HEK293 (cell line): ENCODE results near the gene ITGB8.

Source experiments
- CTCF ChIA-PET: fragments of 350-600 bp; formaldehyde crosslinking; extraction: SDS; loops from one replicate; lab custom pipeline; 2021; ENCODE audit warnings: antibody characterized with exemption; lab: Yijun Ruan, JAX
- POLR2A ChIA-PET: fragments of 300-600 bp; formaldehyde crosslinking; extraction: SDS; loops from one replicate; lab custom pipeline; 2020; ENCODE audit warnings: antibody characterized with exemption, inconsistent platforms; lab: Yijun Ruan, JAX
- H3K27ac ChIP-seq: fragments of 200-500 bp; sonication (Bioruptor generic); 2 replicates; pipeline ENCODE4 v1.5.1; 2014; ENCODE audit warnings: low read depth, low read length, control low read depth, inconsistent platforms; ENCODE audit errors: extremely low read depth
- H3K36me3 ChIP-seq, 2 experiments: fragments of 200-500 bp in 1 of 2; sonication (Bioruptor generic) in 1 of 2; 1 replicate in 1 of 2; 2 replicates in 1 of 2; pipeline ENCODE4 v1.5.1; 2014 to 2017; ENCODE audit warnings: inconsistent platforms in 2 of 2, low read length in 2 of 2; ENCODE audit not compliant: control insufficient read depth in 2 of 2, insufficient read depth in 1 of 2
- H3K4me1 ChIP-seq: fragments of 200-500 bp; sonication (Bioruptor generic); 2 replicates; pipeline ENCODE4 v1.5.1; 2014; ENCODE audit warnings: mild to moderate bottlenecking, low read length, inconsistent platforms; ENCODE audit not compliant: control insufficient read depth, insufficient read depth
- H3K4me3 ChIP-seq: 2 replicates; pipeline ENCODE4 v1.5.1; 2011; ENCODE audit warnings: low read depth, mild to moderate bottlenecking, control low read depth, low read length, moderate library complexity
- H3K9me3 ChIP-seq: fragments of 200-500 bp; sonication (Bioruptor generic); 2 replicates; pipeline ENCODE4 v1.5.1; 2014; ENCODE audit warnings: low read depth, low read length, inconsistent platforms; ENCODE audit not compliant: control insufficient read depth, insufficient read depth
- HOXD13 ChIP-seq: sonication (generic); formaldehyde crosslinking; IDR thresholded peaks from 2 replicates; pipeline ENCODE4 v1.8.0; 2022; ENCODE audit warnings: missing genetic modification reagents, borderline replicate concordance
- MYNN ChIP-seq: fragments of 450-650 bp; formaldehyde crosslinking; IDR thresholded peaks from 2 replicates; pipeline ENCODE4 v1.5.1; 2016; ENCODE audit warnings: missing biosample characterization, missing genetic modification characterization, borderline replicate concordance
- PBX3 ChIP-seq: sonication (generic); formaldehyde crosslinking; IDR thresholded peaks from 2 replicates; pipeline ENCODE4 v1.8.1; 2022; ENCODE audit warnings: mild to moderate bottlenecking, moderate library complexity, missing genetic modification reagents
- TRIM28 ChIP-seq: IDR thresholded peaks from 2 replicates; pipeline ENCODE4 v1.6.1; 2011; ENCODE audit warnings: low read length, control low read depth, borderline replicate concordance
- ZBTB11 ChIP-seq: fragments of 450-650 bp; formaldehyde crosslinking; conservative IDR thresholded peaks from 2 replicates; pipeline ENCODE4 v1.5.1; 2016; ENCODE audit warnings: low read depth, missing biosample characterization, missing genetic modification characterization
- ZBTB20 ChIP-seq: fragments of 450-650 bp; formaldehyde crosslinking; IDR thresholded peaks from 2 replicates; pipeline ENCODE4 v1.5.1; 2016; ENCODE audit warnings: missing biosample characterization, missing genetic modification characterization
- ZBTB21 ChIP-seq: fragments of 450-650 bp; formaldehyde crosslinking; IDR thresholded peaks from 2 replicates; pipeline ENCODE4 v1.5.1; 2017; ENCODE audit warnings: missing biosample characterization, missing genetic modification characterization
- ZFHX2 ChIP-seq: fragments of 450-650 bp; formaldehyde crosslinking; conservative IDR thresholded peaks from 2 replicates; pipeline ENCODE4 v1.5.1; 2016; ENCODE audit warnings: missing biosample characterization, missing genetic modification characterization
- ZFP69B ChIP-seq: fragments of 450-650 bp; formaldehyde crosslinking; IDR thresholded peaks from 2 replicates; pipeline ENCODE4 v1.5.1; 2016; ENCODE audit warnings: missing biosample characterization, missing genetic modification characterization
- ZNF133 ChIP-seq: fragments of 450-650 bp; formaldehyde crosslinking; IDR thresholded peaks from 2 replicates; pipeline ENCODE4 v1.5.1; 2016; ENCODE audit warnings: missing biosample characterization, missing genetic modification characterization
- ZNF138 ChIP-seq: fragments of 450-650 bp; formaldehyde crosslinking; IDR thresholded peaks from 2 replicates; pipeline ENCODE4 v1.5.1; 2016; ENCODE audit warnings: missing biosample characterization, missing genetic modification characterization, borderline replicate concordance
- ZNF16 ChIP-seq: fragments of 450-650 bp; formaldehyde crosslinking; IDR thresholded peaks from 2 replicates; pipeline ENCODE4 v1.5.1; 2016; ENCODE audit warnings: low read depth, missing biosample characterization, missing genetic modification characterization
- ZNF174 ChIP-seq: fragments of 450-650 bp; formaldehyde crosslinking; IDR thresholded peaks from 2 replicates; pipeline ENCODE4 v1.5.0; 2017; ENCODE audit warnings: missing biosample characterization, mild to moderate bottlenecking, missing genetic modification characterization
- ZNF175 ChIP-seq: fragments of 450-650 bp; formaldehyde crosslinking; IDR thresholded peaks from 2 replicates; pipeline ENCODE4 v1.5.1; 2016; ENCODE audit warnings: missing biosample characterization, missing genetic modification characterization
- ZNF274 ChIP-seq, 2 experiments: fragments of 200-500 bp in 1 of 2; fragments of 450-650 bp in 1 of 2; sonication (Bioruptor generic) in 1 of 2; formaldehyde crosslinking in 1 of 2; IDR thresholded peaks; 2 replicates each; pipeline versions ENCODE4 v1.5.1 to v1.6.1; 2014 to 2016; ENCODE audit warnings: borderline replicate concordance in 1 of 2, inconsistent platforms in 1 of 2, low read length in 1 of 2, missing biosample characterization in 1 of 2, missing genetic modification characterization in 1 of 2
- ZNF335 ChIP-seq: fragments of 450-650 bp; formaldehyde crosslinking; conservative IDR thresholded peaks from 2 replicates; pipeline ENCODE4 v1.5.1; 2016; ENCODE audit warnings: missing biosample characterization, missing genetic modification characterization
- ZNF416 ChIP-seq: fragments of 450-650 bp; formaldehyde crosslinking; IDR thresholded peaks from 2 replicates; pipeline ENCODE4 v1.5.1; 2016; ENCODE audit warnings: missing biosample characterization, missing genetic modification characterization
- ZNF48 ChIP-seq: fragments of 450-650 bp; formaldehyde crosslinking; IDR thresholded peaks from 2 replicates; pipeline ENCODE4 v1.5.1; 2016; ENCODE audit warnings: missing biosample characterization, missing genetic modification characterization
- ZNF501 ChIP-seq: fragments of 450-650 bp; formaldehyde crosslinking; IDR thresholded peaks from 2 replicates; pipeline ENCODE4 v1.5.1; 2016; ENCODE audit warnings: missing biosample characterization, missing genetic modification characterization
- ZNF510 ChIP-seq: fragments of 450-650 bp; formaldehyde crosslinking; IDR thresholded peaks from 2 replicates; pipeline ENCODE4 v1.5.1; 2018; ENCODE audit warnings: mild to moderate bottlenecking, missing genetic modification characterization, missing biosample characterization; ENCODE audit not compliant: insufficient replicate concordance
- ZNF530 ChIP-seq: fragments of 450-650 bp; formaldehyde crosslinking; IDR thresholded peaks from 2 replicates; pipeline ENCODE4 v1.5.1; 2016; ENCODE audit warnings: low read depth, missing biosample characterization, missing genetic modification characterization
- ZNF596 ChIP-seq: fragments of 450-650 bp; IDR thresholded peaks from 2 replicates; pipeline ENCODE4 v1.5.0; 2018; ENCODE audit warnings: missing biosample characterization, mild to moderate bottlenecking, missing genetic modification characterization, moderate library complexity
- ZNF600 ChIP-seq: fragments of 450-650 bp; formaldehyde crosslinking; IDR thresholded peaks from 2 replicates; pipeline ENCODE4 v1.5.1; 2016; ENCODE audit warnings: missing biosample characterization, missing genetic modification characterization
- ZNF660 ChIP-seq: fragments of 450-650 bp; IDR thresholded peaks from 2 replicates; pipeline ENCODE4 v1.5.1; 2018; ENCODE audit warnings: missing biosample characterization, mild to moderate bottlenecking, missing genetic modification characterization
- ZNF707 ChIP-seq: fragments of 450-650 bp; formaldehyde crosslinking; IDR thresholded peaks from 2 replicates; pipeline ENCODE4 v1.5.1; 2016; ENCODE audit warnings: missing biosample characterization, missing genetic modification characterization
- ZNF776 ChIP-seq: fragments of 450-650 bp; formaldehyde crosslinking; IDR thresholded peaks from 2 replicates; pipeline ENCODE4 v1.5.0; 2017; ENCODE audit warnings: missing biosample characterization, missing genetic modification characterization, borderline replicate concordance
- ZSCAN18 ChIP-seq: fragments of 450-650 bp; formaldehyde crosslinking; IDR thresholded peaks from 2 replicates; pipeline ENCODE4 v1.5.1; 2016; ENCODE audit warnings: missing biosample characterization, missing genetic modification characterization
- ZSCAN30 ChIP-seq: fragments of 450-650 bp; IDR thresholded peaks from 2 replicates; pipeline ENCODE4 v1.5.1; 2018; ENCODE audit warnings: missing biosample characterization, mild to moderate bottlenecking, missing genetic modification characterization, moderate library complexity
- ZSCAN4 ChIP-seq: fragments of 450-650 bp; formaldehyde crosslinking; IDR thresholded peaks from 2 replicates; pipeline ENCODE4 v1.5.1; 2017; ENCODE audit warnings: missing biosample characterization, missing genetic modification characterization

The ITGB8 gene

GRCh38 chr7:20326342-20326741 lies 4.4 kb upstream of the ITGB8 start:
- CTCF ChIA-PET = interaction anchor here (0.7 kb wide), 1 partner anchor 344 kb away, joined by 5 read pairs; no protein-coding TSS in a partner anchor
- Histone ChIP-seq H3K4me1 (no peaks in the 10 kb centered on the region), H3K36me3 (no peaks in the 10 kb centered on the region), H3K27ac (no peak overlapping the region), H3K9me3 (no peaks in the 10 kb centered on the region), H3K4me3 (no peak overlapping the region)
- POLR2A ChIA-PET = no interaction called here
- TF ChIP-seq ZNF530 (tag by site-specific recombination) = no peak
- TF ChIP-seq ZSCAN30 (tag by site-specific recombination) = no peak
- TF ChIP-seq ZNF16 = no peak
- no peak for TF ChIP-seq PBX3 (CRISPR knock-in tag)
- TF ChIP-seq ZNF501 (tag by site-specific recombination) = no peak
- no peak for TF ChIP-seq ZNF175
- no peak for TF ChIP-seq ZNF133 (tag by site-specific recombination)
- TF ChIP-seq ZNF48 (tag by site-specific recombination) = no peak
- no peak for TF ChIP-seq ZSCAN18 (tag by site-specific recombination)
- TF ChIP-seq MYNN (tag by site-specific recombination) = no peak
- no peak for TF ChIP-seq ZNF174
- no peak for TF ChIP-seq ZNF274 (IDR thresholded peaks at IDR 0.05; ENCODE audit: low read length)
- no peak for TF ChIP-seq ZNF274 (tag by site-specific recombination; IDR thresholded peaks at IDR 0.05; ENCODE audit: borderline replicate concordance)
- TF ChIP-seq ZFHX2 = no peak
- TF ChIP-seq ZNF776 (tag by site-specific recombination) = no peak
- no peak for TF ChIP-seq ZNF596 (tag by site-specific recombination)
- no peak for TF ChIP-seq ZBTB20 (tag by site-specific recombination)
- no peak for TF ChIP-seq ZSCAN4 (tag by site-specific recombination)
- TF ChIP-seq ZFP69B (tag by site-specific recombination) = no peak
- no peak for TF ChIP-seq HOXD13 (CRISPR knock-in tag)
- TF ChIP-seq ZNF600 = no peak

- Histone ChIP-seq H3K36me3 (no peaks in the 10 kb centered on the region), H3K4me1 (peaks cover 2% of the 10 kb centered on the region; the same call in 1 of the 2 replicates), H3K4me3 (no peak overlapping the region), H3K9me3 (no peaks in the 10 kb centered on the region), H3K27ac (no peak overlapping the region)
- ChIA-PET CTCF (interaction anchor here (1.2 to 1.5 kb wide), 2 partner anchors 15 to 613 kb away, joined by 4 to 5 read pairs; no protein-coding TSS in a partner anchor), POLR2A (no interaction called here)
- TF ChIP-seq ZNF510 = no peak
- TF ChIP-seq ZNF707 = no peak
- TF ChIP-seq ZNF138 (tag by site-specific recombination) = no peak
- TF ChIP-seq ZBTB11 (tag by site-specific recombination) = no peak
- TF ChIP-seq TRIM28 = no peak
- TF ChIP-seq ZBTB21 (tag by site-specific recombination) = no peak
- no peak for TF ChIP-seq ZNF416 (tag by site-specific recombination)
- TF ChIP-seq ZNF335 (tag by site-specific recombination) = no peak
- no peak for TF ChIP-seq ZNF274 (IDR thresholded peaks at IDR 0.05; ENCODE audit: low read length)
- no peak for TF ChIP-seq ZNF274 (tag by site-specific recombination; IDR thresholded peaks at IDR 0.05; ENCODE audit: borderline replicate concordance)
- no peak for TF ChIP-seq ZNF660 (tag by site-specific recombination)
Measured at GRCh38 chr7:20327055-20327454, 3.6 kb upstream of the ITGB8 start.
